ENCODE measurements around the gene WDFY3.
"Not testable (repeated sequence)": the region's sequence is repeated elsewhere in the genome, so short reads cannot be mapped to it uniquely, and the experiment has no call there.

WDFY3 gene

DNA sequence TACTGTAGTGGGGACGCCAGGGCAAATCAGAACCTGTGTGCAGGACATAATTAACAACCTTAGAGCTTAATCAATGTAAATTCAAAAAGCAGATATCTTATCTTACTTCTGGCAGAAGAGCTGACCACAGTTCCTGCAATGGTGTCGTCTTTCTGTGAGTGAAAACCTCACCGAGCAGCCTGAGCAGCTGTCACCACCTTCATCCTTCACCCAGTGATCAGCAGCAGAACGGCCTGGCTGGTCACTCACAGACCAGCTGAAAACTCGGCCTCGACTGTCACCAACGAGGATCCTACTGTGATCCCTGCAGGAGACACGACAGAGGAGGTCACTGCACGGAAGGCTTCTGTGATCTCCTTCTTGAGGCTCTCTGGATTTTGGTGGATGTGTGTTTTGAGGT is 289.4 kb downstream of the WDFY3 start:
- DNase-seq (ENCODE audit: low read depth in 2 of 2), result no peak

DNA sequence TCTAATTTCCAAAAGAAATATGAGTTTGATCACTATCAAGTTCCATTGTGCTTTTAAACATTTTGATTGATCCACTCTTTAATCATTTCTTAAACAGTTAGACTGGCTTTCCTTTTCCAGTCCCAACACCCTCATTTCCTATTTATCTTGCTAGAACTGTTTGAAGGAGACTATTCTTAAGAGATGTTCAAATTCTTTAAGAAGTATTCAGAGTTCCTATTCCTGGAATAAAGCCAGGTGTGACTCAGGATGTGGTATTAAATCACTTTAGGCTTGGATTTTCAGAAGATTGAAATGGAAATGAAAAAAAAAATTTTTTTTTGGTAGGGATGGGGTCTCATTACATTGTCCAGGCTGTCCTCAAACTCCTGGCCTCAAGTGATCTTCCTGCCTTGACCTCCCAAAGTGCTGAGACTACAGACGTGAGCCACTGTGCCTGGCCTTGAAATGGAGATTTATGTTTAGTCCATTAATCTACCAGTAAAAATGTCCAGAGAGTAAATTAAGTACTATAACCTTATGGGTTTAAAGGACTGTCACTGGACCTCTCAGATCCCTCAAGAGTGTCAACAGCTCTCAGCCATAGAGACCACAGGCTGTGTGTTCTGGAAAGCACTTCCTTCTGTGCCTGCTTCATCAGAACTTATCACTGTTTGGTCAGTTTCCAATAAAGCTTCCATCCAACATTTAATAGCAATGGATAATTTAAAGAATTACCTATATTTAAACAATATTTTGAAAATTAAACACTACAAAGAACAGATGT is 292.8 kb downstream of the WDFY3 start:
- DNase-seq (ENCODE audit: low read depth in 2 of 2), result no peak

DNA sequence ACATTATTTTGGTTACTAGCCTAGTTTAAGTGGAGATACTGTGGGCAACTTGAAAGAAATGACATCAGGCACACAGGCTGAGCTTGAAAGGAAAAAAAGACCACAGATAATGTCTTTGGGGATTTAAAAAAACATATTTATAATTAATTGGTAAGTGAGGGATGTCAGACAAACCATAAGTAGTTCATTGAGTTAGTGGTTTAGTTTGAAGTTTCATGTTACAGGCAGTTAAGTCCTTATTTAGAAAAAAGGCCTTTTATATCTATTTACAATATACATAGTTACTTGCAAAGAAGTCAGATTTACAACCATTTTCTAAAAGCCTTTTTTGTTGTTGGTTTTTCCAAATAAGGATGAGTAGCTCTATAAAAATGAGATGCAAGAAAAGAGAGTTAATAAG is 294.3 kb downstream of the WDFY3 start:
- no peak for DNase-seq (ENCODE audit: low read depth in 2 of 2)

DNA sequence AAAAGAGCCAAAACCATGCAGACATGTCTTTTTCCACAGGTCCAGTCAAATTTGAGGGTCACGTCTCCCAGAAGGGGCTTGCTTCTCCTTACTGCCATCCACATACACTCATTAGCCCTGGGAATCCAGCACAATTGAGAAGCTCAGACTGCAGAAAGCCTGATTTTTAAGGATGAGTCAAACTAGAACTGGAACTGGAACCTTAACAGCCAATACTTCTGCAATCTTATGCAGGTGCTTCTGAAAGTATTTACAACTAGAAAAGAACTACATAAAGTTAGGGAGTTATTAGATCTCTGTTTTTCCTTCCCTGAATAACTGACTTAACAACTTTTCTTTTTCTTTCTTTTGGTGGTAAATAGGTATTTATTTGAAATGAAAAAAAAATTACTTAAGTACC is 297.3 kb downstream of the WDFY3 start:
- DNase-seq (ENCODE audit: low read depth in 2 of 2), result no peak

DNA sequence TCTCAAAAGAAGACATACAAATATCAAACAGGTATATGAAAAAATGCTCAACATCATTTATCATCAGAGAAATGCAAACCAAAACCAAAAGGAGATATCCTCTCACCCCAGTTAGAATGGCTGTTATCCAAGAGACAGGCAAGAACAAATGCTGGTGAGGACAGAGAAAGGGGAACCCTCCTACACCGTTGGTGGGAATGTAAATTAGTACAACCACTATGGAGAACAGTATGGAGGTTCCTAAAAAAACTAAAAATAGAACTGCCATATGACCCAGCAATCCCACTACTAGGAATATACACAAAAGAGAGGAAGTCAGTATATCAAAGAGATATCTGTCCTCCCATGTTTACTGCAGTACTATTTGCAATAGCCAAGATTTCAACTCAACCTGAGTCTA is 300.1 kb downstream of the WDFY3 start:
- DNase-seq (ENCODE audit: low read depth in 2 of 2), result no peak

DNA sequence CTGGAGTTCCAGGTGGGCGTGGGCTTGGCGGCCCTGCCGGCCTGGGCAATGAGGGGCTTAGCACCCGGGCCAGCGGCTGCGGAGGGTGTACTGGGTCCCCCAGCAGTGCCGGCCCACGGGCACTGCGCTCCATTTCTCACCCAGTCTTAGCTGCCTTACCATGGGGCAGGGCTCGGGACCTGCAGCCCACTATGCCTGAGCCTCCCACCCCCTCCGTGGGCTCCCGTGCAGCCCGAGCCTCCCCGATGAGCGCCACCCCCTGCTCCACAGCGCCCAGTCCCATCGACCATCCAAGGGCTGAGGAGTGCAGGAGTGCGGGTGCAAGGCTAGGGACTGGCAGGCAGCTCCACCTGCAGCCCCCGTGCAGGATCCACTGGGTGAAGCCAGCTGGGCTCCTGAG is 301.7 kb downstream of the WDFY3 start:
- not testable (repeated sequence) for DNase-seq (ENCODE audit: low read depth in 2 of 2)

DNA sequence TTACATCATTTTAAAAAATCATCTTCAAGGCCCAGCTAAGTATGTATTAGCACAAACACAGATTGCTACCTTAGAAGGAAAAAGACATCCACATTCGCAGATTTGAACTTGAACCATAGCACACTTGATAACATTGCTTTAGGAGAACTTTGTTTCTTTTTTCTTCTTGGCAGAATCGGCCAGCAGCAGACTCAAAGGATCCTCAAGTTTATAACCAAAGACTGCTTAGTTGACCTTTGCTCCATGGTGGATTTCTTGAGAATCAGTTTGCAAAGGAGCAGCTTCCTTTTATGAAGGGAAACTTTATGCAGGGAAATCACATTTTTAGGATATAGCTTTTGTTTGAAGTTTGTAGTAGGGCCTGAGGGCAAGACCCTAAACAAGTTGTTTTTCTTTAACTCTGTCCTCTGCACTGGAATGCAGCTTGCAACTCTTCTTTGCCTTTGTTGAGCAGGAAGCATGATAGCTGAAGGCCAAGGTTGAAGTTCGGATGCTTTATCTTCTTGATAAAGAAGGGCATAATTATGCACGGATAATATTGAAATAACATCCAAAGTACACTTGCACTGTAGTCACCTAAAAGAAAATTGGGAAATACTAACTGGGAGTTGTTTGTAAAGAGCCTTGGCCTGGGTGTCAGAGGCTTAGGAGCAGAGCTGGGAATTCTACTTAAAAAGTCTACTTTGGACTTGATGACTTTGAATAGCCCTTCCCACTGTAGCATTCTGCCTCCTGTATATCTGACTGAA is 305.1 kb downstream of the WDFY3 start:
- DNase-seq (ENCODE audit: low read depth in 2 of 2), result no peak

DNA sequence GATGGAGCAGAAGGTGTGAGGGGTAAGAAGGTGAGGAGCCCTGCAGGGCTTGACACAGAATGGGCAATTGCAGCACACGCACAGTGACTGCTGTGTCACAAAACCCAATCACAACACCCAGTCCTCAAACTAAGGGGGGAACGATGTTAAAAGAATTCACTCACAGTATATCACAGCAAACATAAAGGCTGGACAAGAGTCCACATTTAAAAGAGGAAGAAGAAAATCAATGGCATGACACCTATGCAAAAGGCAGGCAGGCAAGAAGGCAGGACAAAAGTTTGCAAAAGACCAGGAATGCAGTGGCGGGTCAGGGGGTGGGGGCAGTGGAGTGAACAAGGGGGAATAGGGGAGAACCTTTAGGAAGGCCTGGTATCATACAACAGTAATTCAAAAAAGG is 305.9 kb downstream of the WDFY3 start:
- DNase-seq (ENCODE audit: low read depth in 2 of 2), result no peak

DNA sequence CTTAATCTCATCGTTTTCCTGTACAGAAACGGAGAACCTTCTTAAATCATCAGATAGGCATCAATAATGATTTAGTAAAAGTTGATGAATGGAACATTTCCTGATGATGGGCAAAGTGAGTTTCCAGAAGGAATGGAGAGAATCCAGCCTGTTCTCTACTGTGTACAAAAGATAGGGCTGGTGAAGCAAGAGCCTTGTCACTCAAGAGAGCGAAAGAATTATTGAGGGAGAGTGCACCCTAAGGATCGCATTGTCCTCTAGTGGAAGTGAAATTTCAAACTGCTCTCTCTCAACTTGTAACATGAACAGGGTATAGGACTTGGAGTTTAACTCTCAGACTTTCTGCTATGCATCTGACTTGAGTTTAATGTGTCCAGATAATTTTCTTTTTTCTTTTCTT is 314.0 kb downstream of the WDFY3 start:
- DNase-seq (ENCODE audit: low read depth in 2 of 2), result no peak

DNA sequence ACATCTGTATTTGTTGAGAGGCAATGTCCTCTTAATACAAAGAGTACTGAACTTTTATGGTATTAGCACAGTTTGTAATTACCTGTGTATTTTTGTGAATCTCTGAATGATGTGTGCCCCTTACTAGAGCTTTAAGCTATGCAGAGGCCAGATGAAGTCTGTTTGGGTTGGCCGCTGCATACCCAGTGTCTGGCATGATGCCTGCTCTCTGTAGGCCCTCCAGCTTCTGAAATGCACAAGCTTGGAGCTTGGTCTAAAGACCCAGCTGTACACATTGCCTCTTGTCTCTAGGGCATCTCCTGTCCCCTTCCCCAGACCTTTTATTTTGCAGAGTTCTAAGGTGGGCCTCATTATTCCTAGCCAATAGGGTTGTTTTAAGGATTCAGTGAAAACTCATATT is 315.0 kb downstream of the WDFY3 start:
- no peak for DNase-seq (ENCODE audit: low read depth in 2 of 2)

DNA sequence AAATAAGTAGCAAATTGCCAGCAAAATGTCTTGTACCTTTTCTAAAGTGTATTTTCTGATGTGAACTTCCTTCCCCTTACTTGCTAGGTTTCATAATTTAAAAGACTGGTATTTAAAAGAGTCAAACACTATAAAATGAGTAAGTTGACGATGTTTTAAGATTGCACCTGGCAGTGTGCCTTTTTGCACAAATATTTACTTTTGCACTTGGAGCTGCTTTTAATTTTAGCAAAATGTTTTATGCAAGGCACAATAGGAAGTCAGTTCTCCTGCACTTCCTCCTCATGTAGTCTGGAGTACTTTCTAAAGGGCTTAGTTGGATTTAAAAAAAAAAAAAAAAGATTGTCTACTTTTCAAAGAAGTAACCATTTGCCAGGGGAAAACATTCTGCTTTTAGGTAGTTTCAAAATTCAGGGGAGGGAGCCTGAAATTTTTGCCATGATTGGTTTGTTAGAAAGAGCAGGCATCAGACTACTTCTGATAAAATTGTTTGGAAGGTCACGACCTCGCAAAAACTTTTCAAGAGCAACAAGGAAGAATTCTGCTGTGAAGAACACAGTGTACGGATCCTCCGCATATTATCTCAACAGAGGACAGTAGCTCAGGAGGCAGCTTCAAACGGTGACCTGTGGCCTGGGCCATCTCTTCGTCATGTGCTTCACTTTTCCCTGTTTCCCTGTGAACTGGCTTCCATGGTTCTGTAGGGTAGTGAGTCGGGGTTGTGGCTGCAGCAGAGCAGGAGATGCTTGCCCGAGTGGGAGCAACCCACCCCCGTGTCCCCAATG is 317.4 kb downstream of the WDFY3 start:
- no peak for DNase-seq (ENCODE audit: low read depth in 2 of 2)

DNA sequence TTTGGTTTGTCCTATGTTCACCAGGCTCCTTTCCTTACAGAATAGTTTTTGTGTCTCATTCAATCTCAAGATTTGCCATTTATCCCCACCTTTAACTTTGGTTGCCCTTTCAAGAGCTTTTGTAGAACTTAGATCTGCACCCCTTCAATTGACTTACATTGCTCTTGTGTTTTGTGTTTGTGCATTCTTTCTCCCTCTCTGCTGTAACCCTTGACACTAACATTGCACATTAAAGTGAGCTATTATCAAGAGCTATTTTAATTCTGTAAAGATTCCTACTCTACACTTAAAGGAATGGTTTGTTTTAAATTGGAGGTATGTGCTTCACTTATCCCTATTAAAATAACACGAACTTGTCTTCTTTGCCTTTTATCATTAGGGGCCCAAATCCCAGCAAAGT is 318.3 kb downstream of the WDFY3 start:
- no peak for DNase-seq (ENCODE audit: low read depth in 2 of 2)

DNA sequence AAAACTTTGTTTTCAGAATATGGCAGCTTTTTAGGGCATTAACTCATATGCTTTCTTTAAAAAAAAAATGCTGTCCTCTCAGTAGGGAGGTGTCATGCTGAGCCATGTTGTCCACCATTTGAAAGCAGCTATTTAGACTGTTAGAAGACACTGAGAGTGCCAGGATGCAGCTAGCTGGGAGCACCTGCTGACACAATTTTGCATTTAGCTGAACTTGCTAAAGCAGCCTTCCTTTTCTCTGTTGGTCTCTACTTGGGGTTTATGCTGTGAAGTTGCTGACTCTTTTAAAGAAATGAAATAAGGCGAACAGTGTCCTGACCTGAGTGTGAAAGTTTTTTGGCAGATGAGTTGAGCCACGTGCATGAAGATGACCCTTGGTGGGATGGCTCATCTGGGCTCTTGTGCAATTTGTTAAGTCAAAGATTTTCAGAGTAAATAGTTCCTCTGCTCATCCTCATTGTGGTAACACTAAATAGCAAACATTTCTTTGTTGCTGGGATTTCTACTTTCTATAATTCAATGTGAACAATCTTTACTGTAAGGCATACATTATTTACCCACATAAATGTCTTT is 319.1 kb downstream of the WDFY3 start:
- no peak for DNase-seq (ENCODE audit: low read depth in 2 of 2)

DNA sequence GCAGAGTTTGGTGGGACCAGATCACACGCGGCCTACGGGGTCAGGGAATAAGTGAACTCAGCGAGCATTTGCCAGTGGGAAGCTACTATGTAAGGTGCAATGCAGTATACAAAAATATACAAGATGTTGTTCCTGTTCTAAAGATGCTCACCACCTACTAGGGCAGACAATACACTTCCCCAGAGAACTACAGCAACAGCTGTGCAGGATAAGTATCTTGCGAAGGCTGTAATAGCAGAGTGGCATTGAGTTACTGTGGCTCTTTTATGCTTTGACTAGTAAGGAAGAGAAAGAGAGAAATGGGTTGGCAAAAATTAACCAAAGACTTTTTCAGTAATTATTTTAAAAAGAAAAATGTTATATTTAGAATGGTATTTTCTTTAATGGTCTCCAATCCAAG is 322.4 kb downstream of the WDFY3 start:
- DNase-seq (ENCODE audit: low read depth in 2 of 2), result no peak

DNA sequence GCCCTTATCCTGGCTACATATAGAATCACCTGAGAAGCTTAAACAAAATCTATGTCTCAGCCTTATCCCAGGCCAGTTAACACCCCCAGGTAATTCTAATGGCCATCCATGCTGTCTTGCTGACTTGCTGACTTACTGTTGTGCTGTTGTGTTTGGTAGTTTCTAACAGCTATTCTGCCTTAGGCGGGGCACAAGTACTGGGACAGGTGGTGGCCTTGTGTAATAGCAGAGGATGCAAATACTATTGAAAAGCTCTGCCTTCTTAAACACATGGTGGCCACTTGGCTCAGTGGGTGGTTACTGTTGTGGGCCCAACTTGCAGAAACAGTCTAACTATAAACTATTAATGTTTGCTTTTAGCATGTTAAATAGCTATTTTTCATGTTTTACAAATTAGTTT is 327.3 kb downstream of the WDFY3 start:
- DNase-seq (ENCODE audit: low read depth in 2 of 2), result no peak

DNA sequence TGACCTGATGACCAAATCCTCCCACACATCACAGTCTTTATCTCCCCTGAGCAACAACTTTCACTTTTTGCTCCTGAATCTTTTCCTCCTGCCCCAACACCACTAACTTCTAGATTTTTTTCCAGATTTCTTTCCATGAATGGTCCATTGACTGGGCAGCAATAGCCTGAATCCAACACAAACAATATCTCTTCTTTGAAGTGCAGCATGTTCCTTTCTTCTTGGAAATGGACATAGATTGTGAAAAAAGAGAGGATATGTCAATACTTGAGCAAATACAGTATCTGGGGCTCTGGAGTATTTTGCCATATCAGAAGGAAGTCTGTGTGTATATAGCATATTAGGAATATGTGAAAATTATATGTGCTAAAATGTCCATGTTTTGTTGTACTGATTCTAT is 328.4 kb downstream of the WDFY3 start:
- DNase-seq (ENCODE audit: low read depth in 2 of 2), result no peak

DNA sequence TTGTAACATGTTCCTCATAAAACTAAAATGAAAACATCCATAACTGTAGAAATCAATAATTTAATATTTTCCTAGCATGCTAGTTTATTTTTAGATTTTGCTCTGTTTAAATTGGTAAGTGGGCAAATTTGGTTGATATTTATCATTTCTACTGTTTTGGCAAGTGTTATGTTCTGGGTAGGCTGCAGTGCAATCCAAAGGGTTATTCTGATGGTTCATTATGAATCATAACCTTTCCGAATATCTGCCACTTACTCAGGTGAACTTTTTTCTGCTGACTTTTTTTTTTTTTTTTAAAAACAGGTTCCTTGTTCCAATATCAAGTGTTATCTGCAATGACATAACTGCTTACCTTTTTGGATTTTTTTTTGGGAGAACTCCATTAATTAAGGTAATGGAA is 331.5 kb downstream of the WDFY3 start:
- DNase-seq (ENCODE audit: low read depth in 2 of 2), result no peak

DNA sequence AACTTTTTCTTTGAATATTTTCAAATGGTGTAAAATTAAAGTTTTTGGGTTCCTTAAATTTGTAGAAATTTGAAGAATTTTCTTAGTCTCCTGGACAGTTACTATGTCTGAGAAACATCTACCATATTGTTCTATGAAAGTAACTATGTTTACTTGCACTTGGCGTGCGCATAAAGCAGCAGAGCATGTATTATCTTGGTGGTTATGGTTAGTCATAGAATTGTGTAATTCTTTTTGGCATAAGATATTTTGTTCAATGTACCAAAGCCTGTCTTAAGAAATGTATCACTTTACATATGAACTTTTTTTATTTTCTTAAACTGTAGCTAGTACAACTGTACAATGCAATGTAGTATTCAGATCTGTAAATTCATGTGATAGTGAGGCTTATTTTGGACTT is 334.4 kb downstream of the WDFY3 start:
- no peak for DNase-seq (ENCODE audit: low read depth in 2 of 2)

DNA sequence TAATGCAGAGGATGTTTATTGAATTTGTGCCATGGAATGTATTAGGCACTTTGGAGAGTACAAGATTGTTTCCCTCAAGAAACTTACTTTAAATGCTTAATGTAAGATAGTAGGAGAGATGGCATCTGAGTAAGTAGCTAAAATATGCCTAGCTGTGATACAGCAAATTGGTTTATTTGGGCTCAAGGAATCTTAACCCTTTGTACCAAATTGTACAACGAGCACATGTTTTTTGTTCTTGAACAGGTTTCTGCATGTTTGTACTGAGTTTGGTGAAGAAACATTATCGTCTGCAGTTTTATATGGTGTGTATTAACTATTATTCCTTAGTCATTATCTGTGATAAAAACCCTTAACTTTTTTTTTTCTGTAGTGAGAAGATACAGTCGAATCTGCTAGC is 334.9 kb downstream of the WDFY3 start:
- DNase-seq (ENCODE audit: low read depth in 2 of 2), result no peak

DNA sequence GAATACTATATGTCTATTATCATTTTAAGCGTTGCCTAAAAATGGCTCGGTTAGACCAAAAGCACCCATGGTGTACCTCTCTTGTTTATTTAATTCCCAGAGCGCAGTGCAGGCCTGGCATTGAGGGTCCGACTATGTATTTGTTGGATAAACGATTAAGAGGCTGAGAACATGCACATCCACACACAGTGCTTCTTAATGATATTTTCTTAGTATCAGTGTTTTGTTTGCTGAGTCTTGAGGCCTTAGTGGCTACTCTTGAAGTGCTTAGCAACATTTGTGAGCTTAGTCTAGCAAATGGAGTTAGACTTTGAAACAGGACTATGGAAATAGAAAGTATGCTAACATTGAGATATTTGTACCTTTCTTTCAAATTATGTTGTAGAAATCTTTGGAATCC is 339.8 kb downstream of the WDFY3 start:
- DNase-seq (ENCODE audit: low read depth in 2 of 2), result no peak

DNA sequence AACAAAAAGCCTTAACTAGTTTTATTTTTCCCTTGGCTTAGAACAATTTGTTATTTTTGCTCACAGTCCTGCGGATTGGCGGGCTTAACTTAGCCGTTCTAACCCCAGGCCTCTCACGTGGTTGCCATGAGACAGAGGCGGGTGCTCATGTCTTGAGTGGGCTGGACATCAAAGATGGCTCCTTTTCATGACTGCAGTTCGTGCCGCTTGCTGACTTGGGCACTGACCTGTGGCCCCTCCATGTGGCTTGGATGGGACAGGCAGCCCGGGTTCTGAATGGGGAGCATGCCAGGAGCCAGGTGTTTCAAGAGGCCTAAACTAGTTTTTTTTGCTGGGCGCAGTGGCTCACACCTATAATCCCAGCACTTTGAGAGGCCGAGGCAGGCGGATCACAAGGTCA is 342.8 kb downstream of the WDFY3 start:
- no peak for DNase-seq (ENCODE audit: low read depth in 2 of 2)

DNA sequence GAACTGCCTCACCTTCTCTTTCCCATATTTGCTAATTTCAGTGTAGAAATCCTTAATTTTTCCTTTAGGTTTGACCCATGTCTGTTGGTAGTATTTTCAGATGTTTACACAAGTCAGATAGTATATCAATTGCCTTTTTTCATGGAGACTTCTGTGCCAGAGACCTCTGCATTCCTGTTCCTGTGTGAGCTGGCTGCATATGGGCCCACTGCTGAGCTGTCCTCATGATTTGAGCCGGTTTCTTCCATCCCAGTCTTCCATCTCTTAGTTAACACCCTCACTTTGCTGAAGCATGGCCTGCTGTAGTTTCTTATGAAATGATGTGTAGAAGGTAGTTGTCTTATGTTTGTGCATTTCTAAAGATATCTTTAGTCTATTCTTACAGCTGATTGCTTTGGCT is 343.5 kb downstream of the WDFY3 start:
- DNase-seq (ENCODE audit: low read depth in 2 of 2), result no peak
